Endothelial cell of umbilical vein (primary cell): Measurements from ENCODE around the gene VSIG4. TPM values are rescaled to one million over a fixed set of nuclear protein-coding genes. Genes with fewer than 3 reads are reported as not detected.

Experiments used
- BruUV-seq: library from RNA; stranded (reverse); fragments of 400-500 nt; replicated peaks from 2 replicates; lab custom pipeline; 2021; lab: Mats Ljungman, UMichigan
- CTCF ChIA-PET: fragments of 300-600, 350-600 bp; sonication (Branson Sonifier 250); formaldehyde crosslinking; loops from one replicate; lab custom pipeline; 2021; ENCODE audit warnings: antibody characterized with exemption, inconsistent platforms; lab: Charles Lee
- POLR2A ChIA-PET: fragments of 300-600, 350-600 bp; sonication (Branson Sonifier 250); formaldehyde crosslinking; loops from one replicate; lab custom pipeline; 2021; ENCODE audit warnings: antibody characterized with exemption, inconsistent platforms; lab: Charles Lee
- DNase-seq: peaks from one replicate; pipeline ENCODE4 v3.0.0-alpha.2; 2011; ENCODE audit warnings: low read depth, low spot score
- FAIRE-seq: peaks from 2 replicates; lab custom pipeline; 2011; peaks lifted over from hg19 to GRCh38; lab: Jason Lieb, UNC
- H2AFZ ChIP-seq: 2 replicates; pipeline ENCODE4 v1.6.0; 2012; ENCODE audit warnings: low read depth, low read length, control low read depth, inconsistent platforms
- H3K27ac ChIP-seq: 2 replicates; pipeline ENCODE4 v1.5.1; 2011; ENCODE audit warnings: low read depth, mild to moderate bottlenecking, control low read depth, low read length, moderate library complexity; ENCODE audit not compliant: insufficient read depth
- H3K27me3 ChIP-seq, 2 experiments: 2 replicates each; pipeline versions ENCODE4 v1.6.0 to v1.6.1; 2011; ENCODE audit warnings: low read length in 2 of 2, mixed read lengths in 1 of 2; ENCODE audit not compliant: control insufficient read depth in 2 of 2, insufficient read depth in 2 of 2
- H3K36me3 ChIP-seq, 2 experiments: 2 replicates in 1 of 2; 3 replicates in 1 of 2; pipeline ENCODE4 v1.5.1; 2011; ENCODE audit warnings: low read length in 2 of 2, mild to moderate bottlenecking in 1 of 2, moderate library complexity in 1 of 2; ENCODE audit not compliant: control insufficient read depth in 2 of 2, insufficient read depth in 2 of 2; ENCODE audit errors: extremely low read depth in 1 of 2
- H3K4me1 ChIP-seq: 3 replicates; pipeline ENCODE4 v1.5.1; 2011; ENCODE audit warnings: mild to moderate bottlenecking, low read length; ENCODE audit not compliant: control insufficient read depth, insufficient read depth; ENCODE audit errors: extremely low read depth
- H3K4me2 ChIP-seq: 2 replicates; pipeline ENCODE4 v1.6.1; 2011; ENCODE audit warnings: low read length, control low read depth, mixed read lengths; ENCODE audit not compliant: insufficient read depth
- H3K4me3 ChIP-seq, 3 experiments: fragments of 200-600 bp in 1 of 3; sonication (generic), shearing (Covaris generic) in 1 of 3; replicated peaks in 1 of 3; 2 replicates each; pipeline ENCODE4 v1.5.1; 2011 to 2016; ENCODE audit warnings: control low read depth in 3 of 3, low read length in 3 of 3, mild to moderate bottlenecking in 2 of 3, inconsistent platforms in 1 of 3, low read depth in 1 of 3, moderate library complexity in 1 of 3; ENCODE audit not compliant: insufficient read depth in 1 of 3
- H3K79me2 ChIP-seq: 2 replicates; pipeline ENCODE4 v1.6.0; 2012; ENCODE audit warnings: low read length, inconsistent platforms; ENCODE audit not compliant: control insufficient read depth, insufficient read depth
- H3K9ac ChIP-seq: replicated peaks from 2 replicates; pipeline ENCODE3; 2011; ENCODE audit warnings: low read length, control low read depth; ENCODE audit not compliant: insufficient read depth; ENCODE audit errors: extremely low read depth
- H3K9me1 ChIP-seq: replicated peaks from 3 replicates; pipeline ENCODE4 v1.6.0; 2011; ENCODE audit warnings: mild to moderate bottlenecking, low read length; ENCODE audit not compliant: control insufficient read depth, insufficient read depth; ENCODE audit errors: extremely low read depth
- H3K9me3 ChIP-seq: replicated peaks from 2 replicates; pipeline ENCODE4 v1.5.1; 2012; ENCODE audit warnings: low read length, inconsistent platforms; ENCODE audit not compliant: control insufficient read depth, insufficient read depth
- H4K20me1 ChIP-seq: replicated peaks from 2 replicates; pipeline ENCODE3; 2011; ENCODE audit warnings: mild to moderate bottlenecking, low read length; ENCODE audit not compliant: control insufficient read depth, insufficient read depth; ENCODE audit errors: extremely low read depth
- CTCF ChIP-seq, 2 donors: IDR thresholded peaks; 1 replicate in 1 of 2; 2 replicates in 1 of 2; pipeline ENCODE4 v1.5.1; 2011; ENCODE audit warnings: low read length in 2 of 2, mild to moderate bottlenecking in 2 of 2, moderate library complexity in 2 of 2, control low read depth in 1 of 2, inconsistent platforms in 1 of 2, low read depth in 1 of 2; ENCODE audit not compliant: insufficient read depth in 1 of 2; ENCODE audit errors: extremely low read depth in 1 of 2
- EZH2 ChIP-seq: IDR thresholded peaks from 2 replicates; pipeline ENCODE4 v1.6.1; 2012; ENCODE audit warnings: borderline replicate concordance, low read depth, mild to moderate bottlenecking, moderate library complexity, low read length, inconsistent platforms; ENCODE audit not compliant: severe bottlenecking
- FOS ChIP-seq: IDR thresholded peaks from 2 replicates; pipeline ENCODE4 v1.6.1; 2011; ENCODE audit warnings: mild to moderate bottlenecking, low read length, moderate library complexity, borderline replicate concordance; ENCODE audit not compliant: insufficient read depth
- GATA2 ChIP-seq: IDR thresholded peaks from 2 replicates; pipeline ENCODE4 v1.7.0; 2011; ENCODE audit warnings: low read depth, mild to moderate bottlenecking, moderate library complexity, mixed read lengths, low read length; ENCODE audit not compliant: insufficient read length, insufficient read depth
- JUN ChIP-seq: IDR thresholded peaks from 2 replicates; pipeline ENCODE4 v1.6.1; 2011; ENCODE audit warnings: borderline replicate concordance, low read depth; ENCODE audit not compliant: insufficient read length, insufficient read depth
- MYC ChIP-seq: IDR thresholded peaks from one replicate; pipeline ENCODE4 v1.6.1; 2011; ENCODE audit warnings: mild to moderate bottlenecking, low read depth, low read length
- POLR2A ChIP-seq: IDR thresholded peaks from 2 replicates; pipeline ENCODE4 v1.6.1; 2012; ENCODE audit warnings: low read depth, mild to moderate bottlenecking, control low read depth, low read length
- POLR2AphosphoS5 ChIP-seq: IDR thresholded peaks from 2 replicates; pipeline ENCODE4 v1.6.1; 2012; ENCODE audit warnings: low read depth, mild to moderate bottlenecking, control low read depth, low read length, moderate library complexity; ENCODE audit not compliant: insufficient read depth
- dilution Hi-C: fragments of 300-500 bp; cut with MboI; formaldehyde crosslinking; loops from one replicate; pipeline ENCODE4 v1.15.0; 2019; ENCODE audit warnings: low sequenced_read_pairs; ENCODE audit not compliant: extremely low pct_ligation_motif_present
- intact Hi-C: fragments of 100-400 bp; cut with micrococcal nuclease; formaldehyde crosslinking; loops from one replicate; pipeline ENCODE4 v1.10.0; 2022
- polyA plus RNA-seq, 4 experiments: library from polyadenylated mRNA; depleted of rRNA in 3 of 4; stranded (reverse) in 3 of 4; unstranded in 1 of 4; fragments of >200 nt; gene quantifications; 2 replicates each; pipeline versions ENCODE4 v1.2.1 to v1.2.3, GENCODE V29; 2011 to 2012; ENCODE audit warnings: missing spikeins in 1 of 4
- total RNA-seq: library from RNA; stranded (reverse); gene quantifications from 2 replicates; pipeline ENCODE4 v1.2.3, GENCODE V29; 2021
- TF ChIP-seq, protein P1 (sequence below): IDR thresholded peaks from 2 replicates; pipeline ENCODE4 v1.6.1; 2011; ENCODE audit not compliant: insufficient read depth, insufficient read length

Gene VSIG4
- total and polyA plus RNA-seq, 2 donors (not counting 3 experiments of a cell fraction or from before 2014, with no cell fraction given), result not detected

DNA sequence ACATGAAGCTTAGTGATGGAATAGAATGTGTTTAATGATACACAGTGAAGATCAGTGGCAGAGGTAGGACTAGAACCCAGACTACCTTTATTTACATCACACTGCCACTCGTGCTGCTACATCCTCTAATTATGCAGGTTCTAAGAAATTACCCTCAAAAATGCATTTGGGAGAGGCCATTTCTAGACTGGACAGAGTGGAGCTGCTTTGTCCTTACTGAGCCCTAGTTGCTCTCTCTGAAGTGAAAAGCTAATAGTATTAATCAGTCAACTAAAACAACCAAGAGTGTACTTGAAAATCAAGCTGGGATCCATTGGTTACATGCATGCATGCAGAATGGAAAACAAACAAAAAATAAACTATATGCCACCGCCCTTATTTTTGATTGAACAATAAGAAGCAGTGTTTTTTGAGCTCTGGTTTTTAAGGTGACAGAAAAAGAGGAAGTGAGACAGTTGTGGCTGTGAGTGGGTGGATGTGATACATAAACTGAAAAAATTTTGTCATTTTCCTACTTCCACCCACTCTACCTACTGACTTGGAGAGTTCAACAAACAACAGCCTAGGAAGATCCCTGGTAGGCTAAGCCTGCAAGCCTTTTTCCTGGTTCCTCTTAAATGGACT lies 6.8 kb upstream of the VSIG4 start:
- H4K20me1 ChIP-seq, result no peaks in the 10 kb centered on the region
- no peak overlapping the region for H2AFZ ChIP-seq
- H3K4me2 ChIP-seq, result no peak overlapping the region
- no peak for TF ChIP-seq EZH2
- TF ChIP-seq JUN, result no peak
- no peak for TF ChIP-seq GATA2
- TF ChIP-seq, protein P1, sequence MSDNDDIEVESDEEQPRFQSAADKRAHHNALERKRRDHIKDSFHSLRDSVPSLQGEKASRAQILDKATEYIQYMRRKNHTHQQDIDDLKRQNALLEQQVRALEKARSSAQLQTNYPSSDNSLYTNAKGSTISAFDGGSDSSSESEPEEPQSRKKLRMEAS, result no peak
- no peak for TF ChIP-seq CTCF (IDR thresholded peaks at IDR 0.05; ENCODE audit: extremely low read depth in 1 of 2, insufficient read depth in 1 of 2, low read depth in 1 of 2, low read length in 2 of 2)
- TF ChIP-seq POLR2AphosphoS5, result no peak
- TF ChIP-seq FOS, result no peak
- no peak for TF ChIP-seq MYC
- TF ChIP-seq POLR2A, result no peak
- H3K36me3 ChIP-seq, result no peaks in the 10 kb centered on the region
- no peaks in the 10 kb centered on the region for H3K4me1 ChIP-seq
- no peaks in the 10 kb centered on the region for H3K27me3 ChIP-seq
- no TSS peak for BruUV-seq
- H3K27ac ChIP-seq, result no peak overlapping the region
- POLR2A ChIA-PET, result no interaction called here
- H3K9me1 ChIP-seq, result no peaks in the 10 kb centered on the region
- intact Hi-C loops, result no loop called here
- FAIRE-seq (no peak), DNase-seq (no peak)
- CTCF ChIA-PET, result no interaction called here
- no peak overlapping the region for H3K4me3 ChIP-seq
- dilution Hi-C loops, result no loop called here
- H3K9ac ChIP-seq, result no peak overlapping the region
- no peaks in the 10 kb centered on the region for H3K79me2 ChIP-seq
- no peaks in the 10 kb centered on the region for H3K9me3 ChIP-seq
